Activated naive CD4-positive, alpha-beta T cell (primary cell): Measurements from ENCODE around the gene ATP10D.
"Not testable (repeated sequence)": the region's sequence is repeated elsewhere in the genome, so short reads cannot be mapped to it uniquely, and the experiment has no call there.

Experiments used
- DNase-seq, 4 experiments: peaks; one replicate each; lab custom pipeline; 2025; lab: John Stamatoyannopoulos, UW

The ATP10D gene

DNA sequence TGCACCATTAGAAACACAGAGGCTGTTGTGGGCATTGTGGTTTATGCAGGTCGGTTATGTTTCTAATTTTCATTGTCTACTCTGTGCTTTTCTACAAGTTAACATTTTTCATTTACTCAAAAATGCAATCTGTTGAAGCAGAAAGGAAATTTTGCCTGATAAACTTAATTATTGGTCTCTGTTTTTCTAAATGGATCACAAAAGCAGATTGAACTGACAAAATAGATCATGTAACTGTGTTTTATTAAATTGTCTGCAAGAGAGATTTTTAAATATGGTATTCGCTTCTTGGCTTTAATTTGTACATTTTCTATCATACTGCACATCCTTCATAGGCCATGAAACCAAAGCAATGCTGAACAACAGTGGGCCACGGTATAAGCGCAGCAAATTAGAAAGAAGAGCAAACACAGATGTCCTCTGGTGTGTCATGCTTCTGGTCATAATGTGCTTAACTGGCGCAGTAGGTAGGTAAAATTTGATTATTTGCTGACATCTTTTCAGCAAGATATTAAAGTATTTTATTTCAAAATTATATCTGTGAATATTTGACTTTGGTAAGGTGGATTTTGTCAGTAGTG, 50.6 kb downstream of the ATP10D start:
- no peak for DNase-seq

DNA sequence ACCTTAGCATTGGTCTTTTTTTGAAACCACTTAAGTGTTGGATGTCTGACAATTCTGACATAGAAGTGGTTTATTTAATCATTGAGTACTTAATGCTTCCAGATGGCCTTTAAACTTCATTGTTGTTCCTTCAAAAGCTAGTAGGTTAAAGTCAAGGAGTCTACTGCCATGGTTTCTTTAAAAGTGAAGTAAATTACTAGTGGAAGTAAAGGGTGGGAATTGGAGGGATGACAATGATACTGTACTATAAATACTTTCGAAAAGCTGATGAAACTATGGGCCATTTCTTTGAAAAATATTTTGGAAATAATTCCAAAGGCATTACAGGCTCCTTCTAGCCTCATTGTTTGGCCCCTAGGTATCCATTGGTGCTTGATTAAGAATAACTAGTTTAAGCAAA, 51.9 kb downstream of the ATP10D start:
- DNase-seq, result no peak

DNA sequence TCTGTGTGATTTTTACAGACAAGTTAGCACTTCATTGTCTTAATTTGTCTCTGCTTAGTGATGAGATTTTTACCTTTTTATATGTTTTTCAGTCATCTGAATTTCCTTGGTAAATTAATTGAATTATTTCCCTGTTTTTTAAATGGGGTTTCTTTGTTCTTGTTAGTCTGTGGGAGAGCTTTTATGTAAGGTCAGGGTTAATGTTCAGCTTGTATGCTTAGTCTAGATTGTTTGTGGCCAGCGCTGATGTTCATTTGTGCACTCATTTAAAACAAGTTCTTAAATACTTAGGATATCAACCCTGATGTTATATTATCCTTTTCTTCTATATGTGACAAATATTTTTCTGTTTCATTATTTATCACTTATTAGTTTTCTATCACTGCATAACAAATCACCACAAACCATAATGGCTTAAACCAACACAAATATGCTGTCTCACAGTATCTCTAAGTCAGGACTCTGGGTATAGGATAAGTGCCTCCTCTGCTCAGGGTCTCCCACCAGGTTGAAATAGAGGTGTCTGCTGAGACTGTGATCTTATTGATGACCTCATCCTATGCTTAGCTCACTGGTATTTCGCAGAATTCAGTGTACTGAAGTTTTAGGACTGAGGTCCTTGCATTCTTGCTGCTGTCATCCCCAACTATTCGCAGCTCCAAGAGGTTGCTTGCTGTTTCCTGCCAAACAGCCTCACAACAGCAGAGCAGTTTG, 53.2 kb downstream of the ATP10D start:
- DNase-seq, result no peak

DNA sequence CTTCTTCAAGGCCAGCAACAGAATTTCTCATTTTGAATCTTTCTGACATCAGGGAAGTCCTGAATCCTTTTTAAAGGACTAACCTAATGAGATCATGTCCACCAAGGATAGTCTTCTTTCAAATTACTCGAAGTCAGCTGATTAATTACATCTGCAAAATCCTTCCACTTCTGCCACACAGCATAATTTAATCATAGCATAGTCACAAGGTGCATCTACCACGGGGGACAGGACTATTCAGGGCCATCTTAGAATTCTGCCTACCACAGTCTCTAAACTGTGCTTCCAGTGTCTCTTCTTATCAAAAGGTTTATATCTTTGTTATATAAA, 53.7 kb downstream of the ATP10D start:
- DNase-seq, result no peak

DNA sequence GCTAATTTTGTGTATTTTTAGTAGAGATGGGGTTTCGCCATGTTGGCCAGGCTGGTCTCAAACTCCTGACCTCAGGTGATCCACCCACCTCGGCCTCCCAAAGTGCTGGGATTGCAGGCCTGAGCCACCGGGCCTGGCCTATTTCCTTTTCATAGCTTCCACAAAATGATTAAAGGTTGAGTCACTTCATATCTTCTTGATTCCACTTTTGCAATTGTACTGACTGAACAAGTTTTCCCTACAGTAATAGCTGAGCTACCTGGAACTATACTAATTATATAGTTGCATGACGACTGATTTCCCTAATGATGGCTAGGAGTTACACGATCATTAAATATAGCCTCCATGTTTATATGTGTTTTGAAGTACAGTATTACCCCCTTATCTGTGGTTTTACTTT, 57.6 kb downstream of the ATP10D start:
- DNase-seq, result not testable (repeated sequence)

DNA sequence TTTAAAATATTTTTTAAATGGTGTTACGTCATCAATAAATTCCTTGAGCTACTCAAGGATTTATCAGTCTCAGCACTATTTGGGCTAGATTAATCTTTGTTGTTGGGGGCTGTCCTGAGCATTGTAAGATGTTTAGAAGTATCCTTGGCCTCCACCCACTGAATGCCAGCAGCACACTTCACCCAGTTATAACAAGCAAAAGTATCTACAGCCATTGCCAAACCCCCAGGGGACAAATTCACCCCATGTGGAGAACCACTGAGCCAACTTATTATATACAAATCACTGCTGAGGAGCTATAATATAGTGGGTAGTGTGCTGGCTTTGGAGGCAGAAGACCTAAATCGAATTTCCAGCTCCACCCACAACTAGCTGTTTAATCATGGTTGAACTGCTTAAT, 58.3 kb downstream of the ATP10D start:
- no peak for DNase-seq

DNA sequence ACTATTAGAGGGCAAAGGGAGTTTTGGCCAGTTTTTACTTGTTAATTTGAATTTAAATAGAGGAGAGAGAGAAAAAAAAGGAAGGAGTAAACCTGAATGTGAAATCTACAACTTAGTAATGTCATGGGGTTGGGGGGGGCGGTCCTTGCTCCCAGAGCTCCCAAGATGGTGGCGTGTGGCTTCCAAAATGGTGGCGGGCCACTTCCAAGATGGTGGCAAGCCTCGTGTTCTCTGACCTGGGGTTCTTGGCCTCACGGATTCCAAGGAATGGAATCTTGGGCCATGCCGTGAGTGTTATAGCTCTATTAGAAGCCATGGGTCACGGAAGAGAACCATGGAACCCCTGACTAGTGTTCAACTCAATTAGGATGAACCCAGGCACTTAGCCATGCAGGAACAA, 65.3 kb downstream of the ATP10D start:
- not testable (repeated sequence) for DNase-seq

DNA sequence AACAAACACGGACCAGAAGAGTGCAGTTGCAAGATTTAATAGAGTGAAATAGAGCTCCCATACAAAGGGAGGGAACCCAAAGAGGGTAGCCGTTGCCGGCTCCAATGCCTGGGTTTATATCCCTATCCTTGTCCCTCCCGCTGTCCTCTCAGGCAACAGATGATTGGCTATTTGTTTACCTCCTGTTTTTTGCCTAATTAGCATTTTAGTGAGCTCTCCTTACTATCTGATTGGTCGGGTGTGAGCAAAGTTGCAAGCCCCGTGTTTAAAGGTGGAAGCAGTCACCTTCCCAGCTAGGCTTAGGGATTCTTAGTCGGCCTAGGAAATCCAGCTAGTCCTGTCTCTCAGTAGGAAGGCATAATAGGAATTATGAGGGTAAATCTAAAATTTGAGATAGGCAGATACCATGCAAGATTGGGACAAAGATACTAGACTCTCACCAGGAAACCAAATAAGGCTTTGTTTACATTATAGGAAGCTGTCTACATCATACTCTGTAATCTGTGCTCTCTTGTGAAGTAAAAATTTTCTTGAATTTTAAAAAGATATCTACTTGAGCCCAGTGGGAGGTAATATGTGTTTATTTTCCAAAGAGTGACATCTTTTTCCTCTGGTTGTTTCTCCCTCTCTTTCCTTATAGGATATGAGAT, 65.9 kb downstream of the ATP10D start:
- no peak for DNase-seq

DNA sequence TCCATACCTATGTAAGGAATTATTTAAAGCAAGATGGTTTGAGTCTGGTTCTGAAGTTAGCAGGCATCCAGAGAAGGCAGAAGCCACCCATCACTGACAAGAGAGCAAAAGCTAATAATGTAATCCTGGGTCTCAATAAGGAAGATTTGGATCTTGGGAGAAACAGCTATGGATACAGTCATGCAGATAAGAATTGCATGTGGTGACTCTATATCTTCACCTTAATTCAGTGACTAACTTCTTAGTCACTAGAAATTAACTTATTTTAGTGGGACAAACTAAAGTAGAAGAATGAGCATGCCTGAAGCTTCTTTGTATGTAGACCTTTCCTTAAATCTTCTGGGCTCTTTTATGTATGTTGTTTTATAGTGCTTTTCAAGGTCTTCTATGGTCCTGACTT, 66.6 kb downstream of the ATP10D start:
- DNase-seq, result no peak

DNA sequence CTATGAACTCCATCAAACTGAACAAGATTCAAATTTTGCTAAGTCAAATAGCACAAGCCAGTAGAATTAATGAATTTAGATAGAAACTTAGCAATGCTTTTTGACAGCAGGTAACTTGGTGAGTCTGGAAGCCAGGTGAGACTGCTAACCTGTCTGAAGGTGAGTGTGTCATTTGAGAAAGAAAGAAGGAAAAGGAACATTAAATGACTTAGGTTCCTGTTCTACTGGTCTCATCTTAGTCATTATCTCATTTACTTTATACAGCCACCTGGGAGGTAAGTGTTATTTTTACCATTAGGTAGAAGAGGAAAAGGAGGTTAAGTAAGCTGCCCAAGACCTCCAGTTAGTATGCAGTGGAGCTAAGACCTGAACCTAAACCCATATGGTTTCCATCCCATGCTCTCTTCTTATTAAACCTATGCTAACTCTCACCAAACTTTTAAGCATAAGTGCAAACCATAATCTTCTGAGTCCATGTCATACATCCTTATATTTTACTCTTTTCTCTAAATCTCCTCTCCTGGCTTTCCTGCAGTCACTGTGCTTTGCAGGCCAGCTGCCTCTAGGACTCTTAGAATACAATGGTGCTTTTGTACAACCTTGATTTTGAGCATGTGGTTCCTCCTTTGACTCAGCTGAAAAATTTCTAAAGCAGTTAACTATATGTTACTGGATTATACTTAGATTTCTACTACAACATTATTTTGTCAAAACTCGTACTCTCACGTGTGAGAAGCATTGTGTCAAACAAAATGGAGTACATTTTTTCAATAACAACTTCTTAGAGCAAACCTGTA, 68.5 kb downstream of the ATP10D start:
- DNase-seq, result no peak

DNA sequence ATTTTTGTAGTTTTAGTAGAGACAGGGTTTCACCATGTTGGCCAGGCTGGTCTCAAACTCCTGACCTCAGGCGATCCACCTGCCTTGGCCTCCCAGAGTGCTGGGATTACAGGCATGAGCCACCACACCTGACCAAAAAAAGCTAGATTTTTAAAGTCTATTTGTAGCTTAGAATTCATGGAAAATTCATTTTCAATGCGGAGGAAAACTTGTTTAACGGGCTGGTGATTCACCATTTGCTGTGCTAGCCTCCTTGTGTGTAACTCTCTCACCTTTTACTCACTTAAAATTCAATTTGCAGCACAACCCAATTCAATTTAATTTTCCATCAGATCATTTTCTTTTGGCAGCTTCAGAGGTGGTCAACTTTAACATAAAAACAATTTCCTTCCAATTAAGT, 70.8 kb downstream of the ATP10D start:
- DNase-seq, result not testable (repeated sequence)

DNA sequence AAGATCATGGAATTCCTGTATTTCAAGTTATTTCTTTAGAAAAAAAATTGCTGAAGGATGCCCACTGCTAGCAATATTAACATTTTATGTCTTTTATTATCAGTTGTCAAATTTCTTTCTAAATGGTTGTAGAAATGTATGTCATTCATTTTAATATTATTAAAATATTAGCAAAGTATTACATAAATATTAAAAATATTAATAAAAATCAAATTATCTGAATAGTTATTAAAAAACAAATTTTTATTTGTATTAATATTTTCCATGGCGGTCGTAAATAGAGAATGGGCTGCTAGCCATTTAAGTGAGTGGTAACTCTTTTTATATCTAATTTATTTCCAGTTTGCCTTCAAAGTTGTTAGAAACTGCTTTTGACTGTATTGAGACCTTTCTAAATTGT, 72.2 kb downstream of the ATP10D start:
- DNase-seq, result no peak

DNA sequence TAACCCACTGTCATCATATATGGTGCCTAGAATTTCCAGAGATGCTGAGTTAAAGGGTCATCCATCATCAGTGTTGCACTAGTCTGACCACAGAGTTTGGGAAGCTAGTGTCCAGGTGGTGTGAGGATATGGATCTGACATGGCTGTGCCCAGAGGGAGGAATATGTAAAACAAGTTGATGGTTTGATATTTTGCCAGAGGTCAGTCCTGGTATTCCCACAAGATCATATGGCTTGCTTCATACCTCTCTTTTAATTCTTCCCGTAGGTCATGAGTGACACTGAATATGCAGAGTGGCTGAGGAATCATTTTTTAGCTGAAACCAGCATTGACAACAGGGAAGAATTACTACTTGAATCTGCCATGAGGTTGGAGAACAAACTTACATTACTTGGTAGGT, 75.6 kb downstream of the ATP10D start:
- no peak for DNase-seq

DNA sequence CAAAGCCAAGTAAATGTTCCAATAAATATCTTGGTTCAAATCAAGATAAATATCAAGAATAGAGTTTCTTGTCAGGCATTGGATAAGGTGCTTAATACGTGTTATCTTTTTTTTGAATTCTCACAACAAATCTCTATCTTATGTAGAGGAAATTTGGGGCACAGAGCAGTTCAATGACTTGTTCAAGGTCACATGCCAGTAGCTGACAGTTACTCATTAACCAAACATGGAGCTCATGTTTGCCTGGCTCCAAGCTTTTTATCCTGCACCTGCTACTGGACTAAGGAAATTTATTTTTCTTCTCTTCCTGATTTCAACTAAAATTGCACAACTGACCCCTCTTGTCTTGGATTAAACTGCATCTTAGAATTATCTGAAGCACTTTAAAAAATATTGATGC, 76.3 kb downstream of the ATP10D start:
- no peak for DNase-seq

DNA sequence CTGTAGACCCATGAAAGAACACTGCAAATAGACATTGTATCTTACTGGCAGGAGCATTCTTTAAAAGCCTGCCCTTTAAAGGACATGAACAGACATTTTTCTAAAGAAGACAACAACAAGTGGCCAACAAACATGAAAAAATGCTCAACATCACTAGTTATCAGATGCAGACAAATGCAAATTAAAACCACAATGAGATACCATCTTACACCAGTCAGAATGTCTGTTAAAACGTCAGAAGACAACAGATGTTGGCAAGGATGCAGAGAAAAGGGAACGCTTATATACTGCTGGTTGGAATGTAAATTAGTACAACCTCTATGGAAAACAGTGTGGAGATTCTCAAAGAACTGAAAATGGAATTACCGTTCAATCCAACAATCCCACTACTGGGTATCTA, 77.2 kb downstream of the ATP10D start:
- no peak for DNase-seq

DNA sequence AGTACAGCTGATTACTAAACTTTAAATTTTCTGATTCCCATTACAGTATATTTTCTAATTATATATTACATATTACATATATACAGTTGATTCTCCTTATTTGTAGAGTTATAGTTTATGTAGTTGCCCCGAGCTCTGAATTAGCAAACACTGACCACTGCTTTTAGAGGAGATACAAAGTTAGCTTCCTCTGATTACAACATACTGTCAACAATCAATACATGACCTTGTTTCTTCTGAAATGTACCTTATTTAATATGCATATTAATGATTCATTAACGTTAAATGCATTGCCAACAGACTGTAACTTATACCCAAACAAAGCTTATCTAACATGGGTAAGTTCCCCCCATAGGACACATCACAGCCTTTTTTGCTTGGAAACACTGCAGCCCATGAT, 81.5 kb downstream of the ATP10D start:
- no peak for DNase-seq

DNA sequence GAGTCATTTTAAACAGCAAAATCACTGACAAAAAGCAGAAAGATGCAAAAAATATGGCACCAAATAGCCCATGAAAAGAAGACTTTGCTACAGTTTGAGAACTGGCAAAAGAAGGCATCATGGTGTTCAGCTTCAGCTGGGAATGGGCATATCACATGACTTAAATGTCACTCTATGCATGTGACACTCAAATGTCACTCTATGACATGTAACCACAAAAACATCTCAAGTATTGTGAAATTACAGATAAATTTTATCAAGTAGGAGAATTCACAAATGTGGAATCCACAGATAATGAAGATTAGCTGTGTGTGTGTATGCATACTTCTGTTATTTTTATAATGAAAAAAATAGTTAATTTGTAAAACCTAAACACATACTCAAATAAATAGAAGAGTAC, 81.9 kb downstream of the ATP10D start:
- no peak for DNase-seq

DNA sequence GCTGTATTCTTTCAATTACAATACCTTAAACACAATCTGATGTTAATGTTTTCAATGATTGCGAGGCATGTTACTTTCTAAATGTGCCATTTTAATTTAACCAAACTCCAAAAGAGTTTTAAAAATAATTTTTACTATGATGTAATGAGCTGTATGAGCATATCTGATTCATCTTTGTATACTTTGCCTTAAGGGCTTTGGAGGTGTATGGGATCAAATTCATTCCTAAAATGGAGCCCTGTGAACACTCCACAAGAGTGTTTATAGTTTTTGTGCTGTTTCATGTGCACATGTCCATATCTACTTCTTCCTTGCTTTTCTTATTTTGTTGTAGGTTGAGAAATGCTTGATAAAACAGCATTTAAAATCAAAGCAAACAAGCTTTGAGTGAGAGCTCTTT, 82.4 kb downstream of the ATP10D start:
- no peak for DNase-seq

DNA sequence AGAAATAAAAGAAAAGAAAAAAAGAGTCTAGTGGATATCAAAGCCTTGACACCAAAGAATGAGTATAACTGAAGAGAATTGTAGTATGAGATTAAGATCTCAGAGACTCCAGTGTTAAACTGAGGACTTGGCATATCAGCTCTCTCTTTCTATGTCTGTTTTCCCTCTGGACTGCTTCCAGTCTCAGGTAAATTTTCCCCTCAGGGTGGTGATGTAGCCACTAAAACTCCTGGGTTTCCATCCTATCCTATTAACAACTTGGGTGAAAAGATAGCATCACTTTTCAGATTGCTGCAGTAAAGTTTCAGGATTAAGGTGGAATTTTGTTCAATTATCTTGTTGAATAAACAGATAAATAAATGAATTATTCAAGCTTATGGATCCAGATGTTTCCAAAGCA, 85.7 kb downstream of the ATP10D start:
- no peak for DNase-seq

DNA sequence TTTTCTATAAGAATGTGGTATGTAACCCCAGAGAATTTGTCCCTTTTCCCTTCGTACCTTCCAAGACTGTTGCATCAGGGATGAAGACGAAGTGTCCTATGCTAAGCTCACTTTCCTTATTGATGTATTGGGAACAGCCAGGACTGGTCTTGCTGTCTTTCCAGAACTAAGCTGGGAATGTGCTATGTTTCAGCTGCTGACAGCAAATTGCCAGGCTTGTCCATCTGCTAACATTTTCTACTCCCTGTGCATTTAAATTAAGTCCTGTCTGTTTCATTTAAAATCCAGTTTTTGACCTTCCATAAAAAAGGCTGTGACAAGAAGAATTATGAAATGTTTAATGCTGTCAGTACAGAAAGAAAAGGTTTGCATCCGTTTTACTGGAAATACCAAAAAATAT, 87.9 kb downstream of the ATP10D start:
- no peak for DNase-seq

DNA sequence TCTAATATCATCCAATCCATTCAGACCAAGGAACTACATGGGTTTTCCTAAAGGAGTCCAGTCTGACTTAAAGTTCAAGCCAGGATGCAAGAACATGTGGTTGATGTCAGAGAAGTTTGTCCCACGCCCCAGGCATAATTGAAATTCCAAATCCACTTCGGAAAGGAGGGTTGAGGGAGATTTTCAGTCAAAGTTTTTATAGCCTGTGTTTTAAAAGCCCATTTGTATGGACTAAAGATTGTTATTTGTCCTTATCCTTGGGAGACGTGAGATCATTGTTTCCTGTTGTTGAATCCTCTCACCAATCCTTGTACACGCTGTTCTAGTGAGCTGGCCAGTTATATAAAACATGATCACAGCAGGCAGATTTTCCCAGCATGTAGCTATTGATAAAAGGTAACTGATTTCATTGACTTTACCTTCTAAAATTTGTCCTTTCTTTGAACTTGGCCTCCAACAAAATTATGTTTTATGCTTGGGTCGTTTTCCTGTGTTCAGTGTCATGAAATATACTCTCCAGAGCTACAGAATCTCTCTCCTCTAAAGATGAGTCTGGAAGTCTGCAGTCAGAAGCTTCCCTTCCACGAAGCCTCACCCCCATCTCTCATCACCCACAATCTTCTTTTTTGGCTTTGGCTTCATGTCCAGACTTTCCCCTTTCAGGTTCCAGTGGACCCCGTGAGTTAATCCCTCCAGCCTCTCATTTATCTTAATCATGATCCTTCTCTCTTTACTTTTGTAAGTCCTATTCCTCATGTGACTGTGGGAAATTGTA, 92.9 kb downstream of the ATP10D start:
- DNase-seq, result no peak

DNA sequence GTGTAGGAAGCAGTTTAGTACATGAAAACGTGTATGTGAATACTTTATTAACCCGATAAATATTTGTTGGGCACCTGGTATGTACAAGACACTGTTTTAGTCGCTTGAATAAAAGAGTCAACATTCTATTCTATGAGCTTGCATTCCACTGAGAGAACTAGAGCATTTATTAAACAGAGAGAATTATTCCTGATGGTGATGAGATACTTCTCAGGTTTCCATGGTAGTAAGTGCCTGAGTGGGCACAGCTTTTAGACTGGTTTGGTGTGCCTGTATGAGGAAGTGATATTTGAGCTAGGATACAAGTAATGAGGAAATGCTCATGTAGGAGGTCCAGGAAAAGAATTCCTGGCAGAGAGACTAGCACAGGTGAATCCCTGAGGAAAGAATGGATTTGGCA, 94.2 kb downstream of the ATP10D start:
- no peak for DNase-seq
